Hepatocyte (in vitro differentiated cells): ENCODE measurements around the gene PTPRM.

Experiments used
- EZH2 ChIP-seq: fragments of 200-600 bp; sonication (generic); IDR thresholded peaks from 2 replicates; pipeline ENCODE4 v1.6.1; 2016; ENCODE audit warnings: antibody characterized with exemption, mild to moderate bottlenecking, borderline replicate concordance
- TF ChIP-seq, protein P1 (sequence below): fragments of 200-600 bp; sonication (generic); IDR thresholded peaks from 2 replicates; pipeline ENCODE4 v1.5.1; 2016; ENCODE audit warnings: antibody characterized with exemption, mild to moderate bottlenecking; ENCODE audit not compliant: poor library complexity

GRCh38 chr18:7626175-7626921, 59.2 kb downstream of the PTPRM start:
- TF ChIP-seq, protein P1, sequence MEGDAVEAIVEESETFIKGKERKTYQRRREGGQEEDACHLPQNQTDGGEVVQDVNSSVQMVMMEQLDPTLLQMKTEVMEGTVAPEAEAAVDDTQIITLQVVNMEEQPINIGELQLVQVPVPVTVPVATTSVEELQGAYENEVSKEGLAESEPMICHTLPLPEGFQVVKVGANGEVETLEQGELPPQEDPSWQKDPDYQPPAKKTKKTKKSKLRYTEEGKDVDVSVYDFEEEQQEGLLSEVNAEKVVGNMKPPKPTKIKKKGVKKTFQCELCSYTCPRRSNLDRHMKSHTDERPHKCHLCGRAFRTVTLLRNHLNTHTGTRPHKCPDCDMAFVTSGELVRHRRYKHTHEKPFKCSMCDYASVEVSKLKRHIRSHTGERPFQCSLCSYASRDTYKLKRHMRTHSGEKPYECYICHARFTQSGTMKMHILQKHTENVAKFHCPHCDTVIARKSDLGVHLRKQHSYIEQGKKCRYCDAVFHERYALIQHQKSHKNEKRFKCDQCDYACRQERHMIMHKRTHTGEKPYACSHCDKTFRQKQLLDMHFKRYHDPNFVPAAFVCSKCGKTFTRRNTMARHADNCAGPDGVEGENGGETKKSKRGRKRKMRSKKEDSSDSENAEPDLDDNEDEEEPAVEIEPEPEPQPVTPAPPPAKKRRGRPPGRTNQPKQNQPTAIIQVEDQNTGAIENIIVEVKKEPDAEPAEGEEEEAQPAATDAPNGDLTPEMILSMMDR = no peak
- TF ChIP-seq EZH2 = no peak
